ENCODE results near the gene MICAL3.

The MICAL3 gene

DNA sequence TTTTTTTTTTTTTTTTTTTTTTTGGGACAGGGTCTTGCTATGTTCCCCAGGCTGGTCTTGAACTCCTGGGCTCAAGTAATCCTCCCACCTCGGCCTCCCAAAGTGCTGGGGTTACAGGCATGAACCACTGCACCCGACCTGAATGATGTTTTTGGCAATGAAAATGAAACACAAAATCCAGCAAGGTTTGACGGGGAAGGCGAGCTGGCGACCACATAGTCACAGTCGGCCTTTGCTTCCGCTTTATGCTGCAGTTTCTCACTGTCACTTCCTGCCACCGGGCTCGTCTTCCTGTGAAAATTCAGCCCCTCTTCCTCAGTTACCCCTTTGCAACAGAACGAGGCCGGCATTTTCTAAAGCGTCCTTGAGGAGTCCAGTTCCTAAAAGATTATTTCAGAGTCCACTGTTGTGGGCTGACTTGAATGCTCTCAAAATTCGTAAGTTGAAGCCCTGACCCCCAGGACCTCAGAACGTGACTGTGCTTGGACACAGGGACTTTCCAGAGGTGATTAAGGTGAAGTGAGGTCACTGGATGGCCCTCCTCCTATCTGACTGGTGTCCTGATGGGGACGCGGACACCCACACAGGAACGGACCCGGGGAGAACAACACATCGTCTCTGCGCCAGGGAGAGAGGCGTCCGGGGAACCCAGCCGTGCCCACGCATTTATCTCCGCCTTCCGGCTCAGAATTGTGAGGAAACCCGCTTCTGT, 247.2 kb downstream of the MICAL3 start:
- Histone ChIP-seq H3F3A (ENCODE audit: insufficient read depth, low read length) (peaks cover 8% of the 10 kb centered on the region), H2AFZ (ENCODE audit: low read length) (peak overlapping the region; percentile 68), H3K27ac (ENCODE audit: low read length) (peak overlapping the region; percentile 93), H3K79me2 (ENCODE audit: low read length) (peaks cover 44% of the 10 kb centered on the region), H3K4me3 (ENCODE audit: low read length) (peak overlapping the region; percentile 80), H3K4me1 (ENCODE audit: low read length) (peaks cover 7% of the 10 kb centered on the region; the same call in 1 of the 2 replicates), H4K20me1 (ENCODE audit: insufficient read depth, low read length) (peaks cover 6% of the 10 kb centered on the region; the same call in 1 of the 2 replicates), H3K4me2 (ENCODE audit: low read depth, low read length) (peak overlapping the region; percentile 82), H3K9me3 (replicated peaks; ENCODE audit: insufficient read depth, low read length) (no peaks in the 10 kb centered on the region), H3K36me3 (replicated peaks; ENCODE audit: insufficient read depth, low read length) (no peaks in the 10 kb centered on the region), H3K9me2 (replicated peaks; ENCODE audit: insufficient read depth, low read length) (no peaks in the 10 kb centered on the region), H3K9ac (ENCODE audit: low read length) (peak overlapping the region; percentile 91), H3K27me3 (replicated peaks; ENCODE audit: insufficient read depth, low read length) (no peaks in the 10 kb centered on the region)
- DNase-seq = peak; percentile 81
- TF ChIP-seq CTCF (IDR thresholded peaks at IDR 0.05; ENCODE audit: low read length) (no peak), EZH2 (optimal IDR thresholded peaks at IDR 0.05; ENCODE audit: low read depth, low read length) (no peak), EZH2phosphoT487 (IDR thresholded peaks at IDR 0.05; ENCODE audit: low read length) (no peak)

GRCh38 chr22:17775781-17776465, 248.4 kb downstream of the MICAL3 start:
- no peaks in the 10 kb centered on the region for H3K9me3 ChIP-seq (replicated peaks; ENCODE audit: insufficient read depth, low read length)
- no peak overlapping the region for H2AFZ ChIP-seq (ENCODE audit: low read length)
- no peak overlapping the region for H3K4me3 ChIP-seq (ENCODE audit: low read length)
- H3K27me3 ChIP-seq (replicated peaks; ENCODE audit: insufficient read depth, low read length) = no peaks in the 10 kb centered on the region
- DNase-seq = no peak
- H3K9me2 ChIP-seq (replicated peaks; ENCODE audit: insufficient read depth, low read length) = no peaks in the 10 kb centered on the region
- H3K27ac ChIP-seq (ENCODE audit: low read length) = no peak overlapping the region
- H3K9ac ChIP-seq (ENCODE audit: low read length) = no peak overlapping the region
- peaks cover 56% of the 10 kb centered on the region for H3K79me2 ChIP-seq (ENCODE audit: low read length)
- H3K4me1 ChIP-seq (ENCODE audit: low read length) = peaks cover 11% of the 10 kb centered on the region; the same call in 1 of the 2 replicates
- TF ChIP-seq EZH2phosphoT487 (IDR thresholded peaks at IDR 0.05; ENCODE audit: low read length) (no peak), CTCF (IDR thresholded peaks at IDR 0.05; ENCODE audit: low read length) (no peak), EZH2 (optimal IDR thresholded peaks at IDR 0.05; ENCODE audit: low read depth, low read length) (no peak)
- H3K36me3 ChIP-seq (replicated peaks; ENCODE audit: insufficient read depth, low read length) = no peaks in the 10 kb centered on the region
- peaks cover 8% of the 10 kb centered on the region for H3F3A ChIP-seq (ENCODE audit: insufficient read depth, low read length)
- peaks cover 6% of the 10 kb centered on the region; the same call in 1 of the 2 replicates for H4K20me1 ChIP-seq (ENCODE audit: insufficient read depth, low read length)
- no peak overlapping the region for H3K4me2 ChIP-seq (ENCODE audit: low read depth, low read length)

DNA sequence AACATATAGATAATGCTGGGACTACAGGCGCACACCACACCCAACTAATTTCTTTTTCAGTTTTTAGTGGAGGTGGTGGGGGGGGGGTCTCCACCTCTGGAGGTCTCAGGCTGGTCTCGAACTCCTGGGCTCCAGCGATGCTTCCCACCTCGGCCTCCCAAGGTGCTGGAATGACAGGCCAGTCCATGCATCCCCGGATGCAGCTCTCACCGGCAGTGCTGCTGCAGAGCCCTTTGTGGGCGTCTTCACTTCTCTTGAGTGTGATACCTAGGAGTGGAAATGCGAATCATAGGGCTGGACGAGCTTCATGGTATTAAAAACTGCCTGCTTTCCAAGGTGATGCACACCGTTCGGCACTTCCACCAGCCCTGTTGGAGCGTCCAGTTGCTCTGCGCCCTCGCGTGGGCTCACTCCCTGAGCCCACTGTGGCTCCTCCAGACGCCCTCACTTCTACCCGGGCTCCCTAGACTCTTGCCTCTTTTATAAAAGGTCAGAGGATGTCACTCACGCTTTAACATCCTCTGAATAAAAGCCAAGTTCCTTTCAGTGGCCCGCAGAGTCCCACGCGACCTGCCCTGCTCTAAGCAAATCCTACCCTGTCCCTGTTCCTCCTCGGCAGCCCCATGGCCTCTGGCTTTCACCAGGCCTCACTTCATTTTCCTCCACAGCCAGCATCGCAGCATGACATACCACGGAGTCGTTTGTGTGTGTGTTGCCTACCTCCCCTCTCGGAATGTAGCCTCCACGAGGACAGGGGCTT, 249.3 kb downstream of the MICAL3 start:
- peaks cover 6% of the 10 kb centered on the region; the same call in 1 of the 2 replicates for H4K20me1 ChIP-seq (ENCODE audit: insufficient read depth, low read length)
- peak overlapping the region; percentile 63; the same call in 1 of the 2 replicates for H3K9ac ChIP-seq (ENCODE audit: low read length)
- peak overlapping the region; percentile 65 for H3K4me3 ChIP-seq (ENCODE audit: low read length)
- peak overlapping the region; percentile 94; the same call in 1 of the 2 replicates for H3K4me2 ChIP-seq (ENCODE audit: low read depth, low read length)
- no peaks in the 10 kb centered on the region for H3K36me3 ChIP-seq (replicated peaks; ENCODE audit: insufficient read depth, low read length)
- H3K4me1 ChIP-seq (ENCODE audit: low read length) = peaks cover 11% of the 10 kb centered on the region; the same call in 1 of the 2 replicates
- H3F3A ChIP-seq (ENCODE audit: insufficient read depth, low read length) = peaks cover 8% of the 10 kb centered on the region
- no peaks in the 10 kb centered on the region for H3K27me3 ChIP-seq (replicated peaks; ENCODE audit: insufficient read depth, low read length)
- DNase-seq = no peak
- no peaks in the 10 kb centered on the region for H3K9me2 ChIP-seq (replicated peaks; ENCODE audit: insufficient read depth, low read length)
- TF ChIP-seq CTCF (IDR thresholded peaks at IDR 0.05; ENCODE audit: low read length) (no peak), EZH2phosphoT487 (IDR thresholded peaks at IDR 0.05; ENCODE audit: low read length) (no peak)
- no peaks in the 10 kb centered on the region for H3K9me3 ChIP-seq (replicated peaks; ENCODE audit: insufficient read depth, low read length)
- H3K27ac ChIP-seq (ENCODE audit: low read length) = no peak overlapping the region; the same call in 1 of the 2 replicates
- peaks cover 64% of the 10 kb centered on the region for H3K79me2 ChIP-seq (ENCODE audit: low read length)
- peak overlapping the region; percentile 72; the same call in 1 of the 2 replicates for H2AFZ ChIP-seq (ENCODE audit: low read length)

All from MM.1S (cell line).